DOHH2 (cell line): Measurements from ENCODE around the gene IGF1R.

Source experiments
- H3F3A ChIP-seq: fragments of 200-600 bp; sonication (generic), shearing (Covaris generic); 2 replicates; pipeline ENCODE4 v1.6.0; 2016; ENCODE audit warnings: antibody characterized with exemption, mild to moderate bottlenecking; ENCODE audit not compliant: control insufficient read depth, insufficient read depth
- H3K27ac ChIP-seq: fragments of 200-600 bp; sonication (generic); 2 replicates; pipeline ENCODE4 v1.5.1; 2014; ENCODE audit warnings: low read depth, mild to moderate bottlenecking, low read length, moderate library complexity
- H3K27me3 ChIP-seq: fragments of 200-600 bp; sonication (generic); 2 replicates; pipeline ENCODE4 v1.6.1; 2014; ENCODE audit warnings: mild to moderate bottlenecking, low read length, mixed read lengths; ENCODE audit not compliant: control insufficient read depth
- H3K36me3 ChIP-seq: fragments of 200-600 bp; sonication (generic); 2 replicates; pipeline ENCODE4 v1.6.1; 2014; ENCODE audit warnings: mild to moderate bottlenecking, low read length, moderate library complexity, mixed read lengths; ENCODE audit not compliant: control insufficient read depth
- H3K4me1 ChIP-seq: fragments of 200-600 bp; sonication (generic); 2 replicates; pipeline ENCODE4 v1.6.1; 2014; ENCODE audit warnings: mild to moderate bottlenecking, low read length, mixed read lengths; ENCODE audit not compliant: control insufficient read depth
- H3K4me2 ChIP-seq: fragments of 200-600 bp; sonication (generic); 2 replicates; pipeline ENCODE4 v1.6.0; 2014; ENCODE audit warnings: mild to moderate bottlenecking, low read length, moderate library complexity
- H3K4me3 ChIP-seq: fragments of 200-600 bp; sonication (generic); 2 replicates; pipeline ENCODE4 v1.5.1; 2014; ENCODE audit warnings: mild to moderate bottlenecking, low read length, mixed read lengths
- H3K79me2 ChIP-seq: fragments of 200-600 bp; sonication (generic); 2 replicates; pipeline ENCODE4 v1.6.1; 2014; ENCODE audit warnings: mild to moderate bottlenecking, low read length, mixed read lengths; ENCODE audit not compliant: control insufficient read depth
- H3K9me2 ChIP-seq: fragments of 200-600 bp; sonication (generic); replicated peaks from 2 replicates; pipeline ENCODE4 v1.6.1; 2014; ENCODE audit warnings: mild to moderate bottlenecking, low read length, mixed read lengths; ENCODE audit not compliant: control insufficient read depth
- H3K9me3 ChIP-seq: fragments of 200-600 bp; sonication (generic); 2 replicates; pipeline ENCODE4 v1.6.1; 2014; ENCODE audit warnings: antibody characterized with exemption, low read length, mixed read lengths; ENCODE audit not compliant: control insufficient read depth, insufficient read depth
- H4K20me1 ChIP-seq: fragments of 200-600 bp; sonication (generic); 2 replicates; pipeline ENCODE4 v1.6.0; 2014; ENCODE audit warnings: low read depth, mild to moderate bottlenecking, antibody characterized with exemption, low read length, moderate library complexity; ENCODE audit not compliant: control insufficient read depth, insufficient read depth
- CTCF ChIP-seq: fragments of 200-600 bp; sonication (generic); IDR thresholded peaks from one replicate; pipeline ENCODE4 v1.5.1; 2014; ENCODE audit warnings: antibody characterized with exemption, mild to moderate bottlenecking, low read depth, low read length; ENCODE audit not compliant: poor library complexity, severe bottlenecking
- EZH2phosphoT487 ChIP-seq: fragments of 200-600 bp; sonication (generic); IDR thresholded peaks from 2 replicates; pipeline ENCODE4 v1.6.1; 2017; ENCODE audit warnings: borderline replicate concordance, mild to moderate bottlenecking, antibody characterized with exemption, low read length, moderate library complexity, mixed read lengths

The IGF1R gene

GRCh38 chr15:98958918-98959639 lies 310.7 kb downstream of the IGF1R start:
- Histone ChIP-seq H3K36me3 (no peaks in the 10 kb centered on the region), H3K9me2 (no peaks in the 10 kb centered on the region), H3K9me3 (no peaks in the 10 kb centered on the region), H3F3A (no peaks in the 10 kb centered on the region), H3K4me3 (no peak overlapping the region), H3K79me2 (no peaks in the 10 kb centered on the region), H3K4me1 (no peaks in the 10 kb centered on the region), H4K20me1 (no peaks in the 10 kb centered on the region), H3K27me3 (no peaks in the 10 kb centered on the region), H3K27ac (no peak overlapping the region), H3K4me2 (no peak overlapping the region)
- TF ChIP-seq CTCF = no peak
- no peak for TF ChIP-seq EZH2phosphoT487

- no peak for TF ChIP-seq CTCF
- TF ChIP-seq EZH2phosphoT487 = no peak
- Histone ChIP-seq H3K79me2 (no peaks in the 10 kb centered on the region), H4K20me1 (no peaks in the 10 kb centered on the region), H3K27ac (no peak overlapping the region), H3K9me2 (no peaks in the 10 kb centered on the region), H3K9me3 (no peaks in the 10 kb centered on the region), H3K36me3 (no peaks in the 10 kb centered on the region), H3K4me1 (no peaks in the 10 kb centered on the region), H3K4me3 (no peak overlapping the region), H3K27me3 (no peaks in the 10 kb centered on the region), H3K4me2 (no peak overlapping the region), H3F3A (no peaks in the 10 kb centered on the region)
These were observed 311.3 kb downstream of the IGF1R start for GRCh38 chr15:98959640-98960007.

DNA sequence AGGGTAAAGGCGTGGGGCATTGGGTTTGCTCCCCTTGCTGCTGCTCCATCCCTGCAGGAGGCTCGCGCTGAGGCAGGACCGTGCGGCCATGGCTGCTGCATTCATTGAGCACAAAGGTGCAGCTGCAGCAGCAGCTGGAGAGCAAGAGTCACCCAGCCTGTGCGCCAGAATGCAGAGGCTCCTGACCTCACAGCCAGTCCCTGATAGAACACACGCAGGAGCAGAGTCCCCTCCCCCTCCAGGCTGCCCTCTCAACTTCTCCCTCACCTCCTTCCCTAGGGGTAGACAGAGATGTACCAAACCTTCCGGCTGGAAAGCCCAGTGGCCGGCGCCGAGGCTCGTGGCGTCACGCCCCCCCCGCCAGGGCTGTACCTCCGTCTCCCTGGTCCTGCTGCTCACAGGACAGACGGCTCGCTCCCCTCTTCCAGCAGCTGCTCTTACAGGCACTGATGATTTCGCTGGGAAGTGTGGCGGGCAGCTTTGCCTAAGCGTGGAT lies 312.3 kb downstream of the IGF1R start:
- Histone ChIP-seq H3K4me3 (no peak overlapping the region), H3K27me3 (no peaks in the 10 kb centered on the region), H3F3A (no peaks in the 10 kb centered on the region), H3K36me3 (no peaks in the 10 kb centered on the region), H3K79me2 (no peaks in the 10 kb centered on the region), H3K9me2 (no peaks in the 10 kb centered on the region), H3K9me3 (no peaks in the 10 kb centered on the region), H3K27ac (no peak overlapping the region), H3K4me2 (no peak overlapping the region), H4K20me1 (no peaks in the 10 kb centered on the region), H3K4me1 (no peaks in the 10 kb centered on the region)
- TF ChIP-seq EZH2phosphoT487 = no peak

DNA sequence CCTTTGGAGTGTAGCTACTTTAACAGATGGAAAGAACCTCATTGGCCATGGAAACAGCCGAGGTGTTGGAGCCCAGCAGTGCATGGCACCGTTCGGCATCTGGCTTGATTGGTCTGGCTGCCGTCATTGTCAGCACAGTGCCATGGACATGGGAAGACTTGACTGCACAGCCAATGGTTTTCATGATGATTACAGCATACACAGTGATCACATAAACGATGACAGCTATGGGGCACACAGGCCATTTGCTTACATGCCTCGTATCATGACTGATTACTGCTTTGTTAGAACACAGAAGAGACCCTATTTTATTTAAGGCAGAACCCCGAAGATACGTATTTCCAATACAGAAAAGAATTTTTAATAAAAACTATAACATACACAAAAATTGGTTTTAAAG lies 315.1 kb downstream of the IGF1R start:
- no peak overlapping the region for H3K4me2 ChIP-seq
- no peaks in the 10 kb centered on the region for H3K36me3 ChIP-seq
- no peaks in the 10 kb centered on the region for H4K20me1 ChIP-seq
- H3K79me2 ChIP-seq = no peaks in the 10 kb centered on the region
- H3K27me3 ChIP-seq = no peaks in the 10 kb centered on the region
- H3K4me1 ChIP-seq = no peaks in the 10 kb centered on the region
- TF ChIP-seq CTCF (no peak), EZH2phosphoT487 (no peak)
- no peaks in the 10 kb centered on the region for H3F3A ChIP-seq
- H3K27ac ChIP-seq = no peak overlapping the region
- H3K4me3 ChIP-seq = no peak overlapping the region
- H3K9me2 ChIP-seq = no peaks in the 10 kb centered on the region
- no peaks in the 10 kb centered on the region for H3K9me3 ChIP-seq
